ENCODE data around the gene KCTD10.

DNA sequence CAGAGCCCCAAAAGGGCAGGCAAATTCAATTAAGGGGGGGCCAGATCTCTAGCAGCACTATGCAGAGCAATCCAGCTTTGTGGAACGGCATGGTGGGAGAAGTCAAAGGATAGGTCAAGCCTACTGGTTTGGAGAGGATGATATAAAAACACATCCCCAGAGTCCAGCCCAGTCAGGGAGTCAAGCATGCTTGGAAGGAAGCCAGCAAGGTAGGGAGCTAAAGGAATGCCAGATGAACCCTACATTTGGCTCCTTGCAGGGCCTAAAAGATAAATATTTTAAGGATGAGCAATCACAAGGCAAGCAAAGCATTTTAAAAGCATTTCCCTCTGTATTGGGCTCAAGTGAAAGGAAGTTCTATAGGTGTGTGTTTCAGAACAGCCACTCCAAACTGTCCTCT is 21.4 kb downstream of the KCTD10 start:
- TF ChIP-seq, protein P1, sequence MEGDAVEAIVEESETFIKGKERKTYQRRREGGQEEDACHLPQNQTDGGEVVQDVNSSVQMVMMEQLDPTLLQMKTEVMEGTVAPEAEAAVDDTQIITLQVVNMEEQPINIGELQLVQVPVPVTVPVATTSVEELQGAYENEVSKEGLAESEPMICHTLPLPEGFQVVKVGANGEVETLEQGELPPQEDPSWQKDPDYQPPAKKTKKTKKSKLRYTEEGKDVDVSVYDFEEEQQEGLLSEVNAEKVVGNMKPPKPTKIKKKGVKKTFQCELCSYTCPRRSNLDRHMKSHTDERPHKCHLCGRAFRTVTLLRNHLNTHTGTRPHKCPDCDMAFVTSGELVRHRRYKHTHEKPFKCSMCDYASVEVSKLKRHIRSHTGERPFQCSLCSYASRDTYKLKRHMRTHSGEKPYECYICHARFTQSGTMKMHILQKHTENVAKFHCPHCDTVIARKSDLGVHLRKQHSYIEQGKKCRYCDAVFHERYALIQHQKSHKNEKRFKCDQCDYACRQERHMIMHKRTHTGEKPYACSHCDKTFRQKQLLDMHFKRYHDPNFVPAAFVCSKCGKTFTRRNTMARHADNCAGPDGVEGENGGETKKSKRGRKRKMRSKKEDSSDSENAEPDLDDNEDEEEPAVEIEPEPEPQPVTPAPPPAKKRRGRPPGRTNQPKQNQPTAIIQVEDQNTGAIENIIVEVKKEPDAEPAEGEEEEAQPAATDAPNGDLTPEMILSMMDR (IDR thresholded peaks at IDR 0.05; ENCODE audit: low read length): no peak
- no peak for TF ChIP-seq EZH2 (IDR thresholded peaks at IDR 0.05; ENCODE audit: borderline replicate concordance, low read length)

Data from OCI-LY1 (cell line).